HepG2 (cell line): ENCODE measurements around the gene CPT1B. TPM values are rescaled to one million over a fixed set of nuclear protein-coding genes. Genes with fewer than 3 reads are reported as not detected.
A peak's percentile ranks its signal among the peaks of the same experiment; 100 is the strongest.

Source experiments
- ARNT ChIP-seq: fragments of 450-650 bp; IDR thresholded peaks from 2 replicates; pipeline ENCODE4 v1.6.1; 2017
- CENPT ChIP-seq: sonication (generic); formaldehyde crosslinking; IDR thresholded peaks from 2 replicates; pipeline ENCODE4 v1.8.0; 2022; ENCODE audit warnings: low read depth, mild to moderate bottlenecking, moderate library complexity, missing genetic modification reagents
- CREB3 ChIP-seq: sonication (generic); formaldehyde crosslinking; IDR thresholded peaks from 2 replicates; pipeline ENCODE4 v1.5.0; 2020; ENCODE audit warnings: missing genetic modification reagents
- ELF1 ChIP-seq: sonication (generic); formaldehyde crosslinking; IDR thresholded peaks from 2 replicates; pipeline ENCODE4 v1.4.0; 2020; ENCODE audit warnings: missing genetic modification reagents
- GATAD2A ChIP-seq: IDR thresholded peaks from 2 replicates; pipeline ENCODE4 v1.6.1; 2016
- HDAC1 ChIP-seq: sonication (generic); formaldehyde crosslinking; IDR thresholded peaks from 2 replicates; pipeline ENCODE4 v1.5.1; 2020; ENCODE audit warnings: mild to moderate bottlenecking, missing genetic modification reagents
- MBNL3 ChIP-seq: fragments of 250-450 bp; sonication (Bioruptor Pico); conservative IDR thresholded peaks from 2 replicates; pipeline ENCODE4 v1.8.0; 2022; ENCODE audit warnings: mild to moderate bottlenecking, inconsistent platforms
- MTA1 ChIP-seq: sonication (generic); formaldehyde crosslinking; IDR thresholded peaks from 2 replicates; pipeline ENCODE4 v1.4.0; 2020; ENCODE audit warnings: missing genetic modification reagents, mild to moderate bottlenecking, borderline replicate concordance
- MXD4 ChIP-seq: IDR thresholded peaks from 2 replicates; pipeline ENCODE4 v1.6.1; 2016; ENCODE audit warnings: mild to moderate bottlenecking, missing biosample characterization, missing genetic modification reagents
- PCBP1 ChIP-seq: fragments of 200-400 bp; formaldehyde crosslinking; IDR thresholded peaks from 2 replicates; pipeline ENCODE4 v1.6.1; 2017; ENCODE audit warnings: mild to moderate bottlenecking, low read depth, low read length, borderline replicate concordance
- REL ChIP-seq: sonication (generic); formaldehyde crosslinking; conservative IDR thresholded peaks from 2 replicates; pipeline ENCODE4 v1.8.0; 2022; ENCODE audit warnings: mild to moderate bottlenecking, missing genetic modification reagents, moderate library complexity
- RNF219 ChIP-seq: sonication (generic); formaldehyde crosslinking; IDR thresholded peaks from 2 replicates; pipeline ENCODE4 v1.5.0; 2020; ENCODE audit warnings: mild to moderate bottlenecking, missing genetic modification reagents
- SMYD3 ChIP-seq: sonication (generic); formaldehyde crosslinking; IDR thresholded peaks from 2 replicates; pipeline ENCODE4 v1.8.1; 2023; ENCODE audit warnings: mild to moderate bottlenecking, missing genetic modification reagents
- ZBTB8A ChIP-seq: sonication (generic); formaldehyde crosslinking; IDR thresholded peaks from 2 replicates; pipeline ENCODE4 v1.4.0; 2020; ENCODE audit warnings: mild to moderate bottlenecking, low read depth, missing genetic modification reagents, borderline replicate concordance
- ZC3H13 ChIP-seq: sonication (generic); formaldehyde crosslinking; IDR thresholded peaks from 2 replicates; pipeline ENCODE4 v1.8.1; 2023; ENCODE audit warnings: mild to moderate bottlenecking, missing genetic modification reagents, moderate library complexity
- ZFP90 ChIP-seq: sonication (generic); formaldehyde crosslinking; IDR thresholded peaks from 2 replicates; pipeline ENCODE4 v1.8.0; 2022; ENCODE audit warnings: missing genetic modification reagents, mild to moderate bottlenecking, inconsistent platforms, borderline replicate concordance
- ZKSCAN8 ChIP-seq: IDR thresholded peaks from 2 replicates; pipeline ENCODE4 v1.6.1; 2016; ENCODE audit warnings: borderline replicate concordance, missing genetic modification reagents, missing compliant biosample characterization
- ZNF138 ChIP-seq: sonication (generic); formaldehyde crosslinking; IDR thresholded peaks from 2 replicates; pipeline ENCODE4 v1.5.0; 2020; ENCODE audit warnings: mild to moderate bottlenecking, low read depth, missing genetic modification reagents
- ZNF225 ChIP-seq: sonication (generic); formaldehyde crosslinking; IDR thresholded peaks from 2 replicates; pipeline ENCODE4 v1.4.0; 2020; ENCODE audit warnings: mild to moderate bottlenecking, missing genetic modification reagents
- ZNF292 ChIP-seq: sonication (generic); formaldehyde crosslinking; IDR thresholded peaks from 2 replicates; pipeline ENCODE4 v1.8.1; 2022; ENCODE audit warnings: mild to moderate bottlenecking, low read depth, missing genetic modification reagents, borderline replicate concordance
- ZNF460 ChIP-seq: sonication (generic); formaldehyde crosslinking; IDR thresholded peaks from 2 replicates; pipeline ENCODE4 v1.5.1; 2020; ENCODE audit warnings: missing genetic modification reagents, mild to moderate bottlenecking, borderline replicate concordance
- ZNF543 ChIP-seq: sonication (generic); formaldehyde crosslinking; IDR thresholded peaks from 2 replicates; pipeline ENCODE4 v1.4.0; 2020; ENCODE audit warnings: mild to moderate bottlenecking, missing genetic modification reagents
- ZNF605 ChIP-seq: sonication (generic); formaldehyde crosslinking; IDR thresholded peaks from 2 replicates; pipeline ENCODE4 v1.8.0; 2022; ENCODE audit warnings: mild to moderate bottlenecking, missing genetic modification reagents
- ZNF629 ChIP-seq: sonication (generic); formaldehyde crosslinking; conservative IDR thresholded peaks from 2 replicates; pipeline ENCODE4 v1.5.0; 2020; ENCODE audit warnings: missing genetic modification reagents
- ZNF670 ChIP-seq: sonication (generic); formaldehyde crosslinking; IDR thresholded peaks from 2 replicates; pipeline ENCODE4 v1.8.0; 2022; ENCODE audit warnings: mild to moderate bottlenecking, missing genetic modification reagents, borderline replicate concordance
- ZNF672 ChIP-seq: sonication (generic); formaldehyde crosslinking; IDR thresholded peaks from 2 replicates; pipeline ENCODE4 v1.8.1; 2022; ENCODE audit warnings: missing genetic modification reagents
- ZNF816 ChIP-seq: sonication (generic); formaldehyde crosslinking; IDR thresholded peaks from 2 replicates; pipeline ENCODE4 v1.8.0; 2022; ENCODE audit warnings: missing genetic modification reagents, mild to moderate bottlenecking, borderline replicate concordance
- ZSCAN22 ChIP-seq: sonication (generic); formaldehyde crosslinking; IDR thresholded peaks from 2 replicates; pipeline ENCODE4 v1.4.0; 2020; ENCODE audit warnings: mild to moderate bottlenecking, missing genetic modification reagents
- polyA plus RNA-seq, 8 experiments: library from polyadenylated mRNA; depleted of rRNA in 3 of 8; stranded (reverse) in 7 of 8; unstranded in 1 of 8; fragments of >200 nt; fragmentation: Illumina TruSeq in 4 of 8; extraction: Trizol in 4 of 8; gene quantifications; 2 replicates each; pipeline versions ENCODE4 v1.2.1 to v1.2.3, GENCODE V29; 2011 to 2016; ENCODE audit warnings: low read depth in 4 of 8, missing spikeins in 1 of 8, mixed read lengths in 1 of 8; ENCODE audit not compliant: insufficient read depth in 1 of 8
- total RNA-seq, 5 experiments: library from RNA; depleted of rRNA; stranded (reverse); fragments of >200 nt; fragmentation: Illumina TruSeq; extraction: Trizol; gene quantifications; 2 replicates each; pipeline ENCODE4 v1.2.3, GENCODE V29; 2016; ENCODE audit warnings: low read depth in 1 of 5
- TF ChIP-seq, protein P1 (sequence below): sonication (generic); formaldehyde crosslinking; IDR thresholded peaks from 2 replicates; pipeline ENCODE4 v1.5.0; 2020; ENCODE audit warnings: mild to moderate bottlenecking, missing genetic modification reagents, moderate library complexity

Gene CPT1B
- total and polyA plus RNA-seq, 2 of the 13 experiments (the other 11 are each of a cell fraction or from before 2014, with no cell fraction given) = 9.2 to 19.5 TPM

DNA sequence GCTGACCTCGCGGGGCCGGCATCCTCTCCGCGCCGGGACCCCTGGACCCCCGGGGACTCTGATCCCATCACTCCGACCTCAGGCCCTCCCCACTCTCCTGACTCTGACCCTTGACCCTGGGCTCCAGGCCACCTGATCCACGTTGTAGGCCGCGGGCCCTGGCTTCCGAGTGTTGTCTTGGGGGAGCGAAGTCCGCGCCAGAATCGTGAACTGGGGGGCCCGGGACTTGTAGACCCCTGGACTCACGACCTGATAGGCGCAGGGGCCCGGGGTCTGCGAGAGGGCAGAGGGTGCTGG, 47.7 kb downstream of the CPT1B start (continued):
- TF ChIP-seq ZC3H13 (CRISPR knock-in tag) (no peak; the same call in 1 of the 2 replicates), MXD4 (no peak), MBNL3 (no peak), ZNF816 (CRISPR knock-in tag) (no peak), ZNF225 (no peak; the same call in 1 of the 2 replicates), ARNT (no peak), MTA1 (CRISPR knock-in tag) (peak; percentile 63; the same call in 1 of the 2 replicates), ZFP90 (CRISPR knock-in tag) (0 out of 2 replicates have a peak, but pooled peaks have one; percentile 8), ELF1 (CRISPR knock-in tag) (0 out of 2 replicates have a peak, but pooled peaks have one; percentile 7), ZSCAN22 (CRISPR knock-in tag) (no peak), CREB3 (CRISPR knock-in tag) (peak; percentile 8; the same call in 1 of the 2 replicates), CENPT (no peak), ZNF672 (CRISPR knock-in tag) (peak; percentile 77; the same call in 1 of the 2 replicates), PCBP1 (no peak), HDAC1 (CRISPR knock-in tag) (no peak), REL (CRISPR knock-in tag) (no peak), ZNF292 (CRISPR knock-in tag) (no peak), ZBTB8A (no peak), ZNF629 (no peak), RNF219 (CRISPR knock-in tag) (no peak), ZKSCAN8 (no peak), ZNF460 (CRISPR knock-in tag) (no peak), ZNF543 (CRISPR knock-in tag) (no peak), ZNF605 (no peak), GATAD2A (CRISPR knock-in tag) (0 out of 2 replicates have a peak, but pooled peaks have one; percentile 37), SMYD3 (no peak), ZNF138 (no peak), ZNF670 (CRISPR knock-in tag) (no peak)
- TF ChIP-seq, protein P1, sequence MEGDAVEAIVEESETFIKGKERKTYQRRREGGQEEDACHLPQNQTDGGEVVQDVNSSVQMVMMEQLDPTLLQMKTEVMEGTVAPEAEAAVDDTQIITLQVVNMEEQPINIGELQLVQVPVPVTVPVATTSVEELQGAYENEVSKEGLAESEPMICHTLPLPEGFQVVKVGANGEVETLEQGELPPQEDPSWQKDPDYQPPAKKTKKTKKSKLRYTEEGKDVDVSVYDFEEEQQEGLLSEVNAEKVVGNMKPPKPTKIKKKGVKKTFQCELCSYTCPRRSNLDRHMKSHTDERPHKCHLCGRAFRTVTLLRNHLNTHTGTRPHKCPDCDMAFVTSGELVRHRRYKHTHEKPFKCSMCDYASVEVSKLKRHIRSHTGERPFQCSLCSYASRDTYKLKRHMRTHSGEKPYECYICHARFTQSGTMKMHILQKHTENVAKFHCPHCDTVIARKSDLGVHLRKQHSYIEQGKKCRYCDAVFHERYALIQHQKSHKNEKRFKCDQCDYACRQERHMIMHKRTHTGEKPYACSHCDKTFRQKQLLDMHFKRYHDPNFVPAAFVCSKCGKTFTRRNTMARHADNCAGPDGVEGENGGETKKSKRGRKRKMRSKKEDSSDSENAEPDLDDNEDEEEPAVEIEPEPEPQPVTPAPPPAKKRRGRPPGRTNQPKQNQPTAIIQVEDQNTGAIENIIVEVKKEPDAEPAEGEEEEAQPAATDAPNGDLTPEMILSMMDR (CRISPR knock-in tag) = no peak
